GM21737 (cell line): ENCODE measurements around the gene CENPK.
A peak's percentile ranks its signal among the peaks of the same experiment; 100 is the strongest.
"Not testable (repeated sequence)": the region's sequence is repeated elsewhere in the genome, so short reads cannot be mapped to it uniquely, and the experiment has no call there.

Source experiments
- ATAC-seq: cut with Tn5 transposase; IDR thresholded peaks from one replicate; pipeline ENCODE4 v1.9.1; 2021; ENCODE audit warnings: mild to moderate bottlenecking, moderate library complexity; ENCODE audit not compliant: unreplicated experiment

CENPK gene

GRCh38 chr5:65512170-65512937 is 50.6 kb downstream of the CENPK start:
- ATAC-seq = no peak

- no peak for ATAC-seq
These were observed 54.0 kb downstream of the CENPK start for GRCh38 chr5:65508978-65509377.

- no peak for ATAC-seq
These were observed 56.0 kb downstream of the CENPK start for GRCh38 chr5:65506961-65507360.

- ATAC-seq = no peak
These were observed 73.8 kb downstream of the CENPK start for GRCh38 chr5:65489119-65489518.

- ATAC-seq = not testable (repeated sequence)
These were observed 74.8 kb downstream of the CENPK start for GRCh38 chr5:65488038-65488687.

- ATAC-seq = not testable (repeated sequence)
These were observed 76.2 kb downstream of the CENPK start for GRCh38 chr5:65486803-65487202.

- ATAC-seq = no peak
These were observed 77.6 kb downstream of the CENPK start for GRCh38 chr5:65485405-65485804.

GRCh38 chr5:65483546-65484346 is 79.2 kb downstream of the CENPK start:
- ATAC-seq = peak; percentile 49

- no peak for ATAC-seq
These were observed 80.0 kb downstream of the CENPK start for GRCh38 chr5:65482736-65483545.

- no peak for ATAC-seq
These were observed 80.7 kb downstream of the CENPK start for GRCh38 chr5:65482296-65482735.

- peak; percentile 85 for ATAC-seq
These were observed 81.2 kb downstream of the CENPK start, which contains the start of gene ADAMTS6 for GRCh38 chr5:65481635-65482295. ADAMTS6 (minus strand) TSS chr5:65481920; CDS start chr5:65473673, 8,247 bp downstream.

GRCh38 chr5:65481171-65481581 is 81.8 kb downstream of the CENPK start:
- no peak for ATAC-seq

GRCh38 chr5:65480306-65480865 is 82.6 kb downstream of the CENPK start:
- peak; percentile 26 for ATAC-seq

GRCh38 chr5:65479527-65479926 is 83.4 kb downstream of the CENPK start:
- no peak for ATAC-seq

GRCh38 chr5:65478336-65478735 is 84.6 kb downstream of the CENPK start:
- ATAC-seq = no peak

- no peak for ATAC-seq
These were observed 87.1 kb downstream of the CENPK start for GRCh38 chr5:65475895-65476294.

- ATAC-seq = no peak
These were observed 87.6 kb downstream of the CENPK start for GRCh38 chr5:65475336-65475735.

GRCh38 chr5:65474130-65474711 is 88.7 kb downstream of the CENPK start:
- ATAC-seq = no peak

- ATAC-seq = no peak
These were observed 94.3 kb downstream of the CENPK start for GRCh38 chr5:65468633-65469032.
